Gastrocnemius medialis (tissue), 4 donors: ENCODE data around the gene SLC25A5. TPM values are rescaled to one million over a fixed set of nuclear protein-coding genes. Genes with fewer than 3 reads are reported as not detected.

ENCODE experiments used
- ATAC-seq, 2 donors: fragments of 150-250 bp; one replicate each; pipeline ENCODE4 v1.9.1; 2016
- DNase-seq, 2 donors: peaks; one replicate each; pipeline ENCODE4 v3.0.0-alpha.2; 2019
- H3K27ac ChIP-seq, 4 donors: fragments of 200-600 bp; sonication (generic); 1 replicate in 1 of 4; 2 replicates in 3 of 4; pipeline ENCODE4 v1.5.1; 2016 to 2018; ENCODE audit warnings: mild to moderate bottlenecking in 2 of 4, moderate library complexity in 1 of 4
- H3K27me3 ChIP-seq, 3 donors: fragments of 200-600 bp; sonication (generic) in 2 of 3; 1 replicate in 1 of 3; 2 replicates in 2 of 3; pipeline versions ENCODE4 v1.5.1 to v1.6.0; 2016 to 2019; ENCODE audit warnings: mild to moderate bottlenecking in 1 of 3, moderate library complexity in 1 of 3
- H3K36me3 ChIP-seq, 2 donors: fragments of 200-600 bp; sonication (generic) in 1 of 2; one replicate each; pipeline ENCODE4 v1.5.1; 2017 to 2018
- H3K4me1 ChIP-seq, 2 donors: fragments of 200-600 bp; sonication (generic) in 1 of 2; one replicate each; pipeline ENCODE4 v1.5.1; 2016 to 2017; ENCODE audit warnings: mild to moderate bottlenecking in 2 of 2
- H3K4me3 ChIP-seq, 4 donors: fragments of 200-600 bp; sonication (generic) in 3 of 4; 1 replicate in 1 of 4; 2 replicates in 3 of 4; pipeline ENCODE4 v1.5.1; 2016 to 2019; ENCODE audit warnings: mild to moderate bottlenecking in 2 of 4
- H3K9me3 ChIP-seq, 3 donors: fragments of 200-600 bp; sonication (generic) in 2 of 3; 1 replicate in 1 of 3; 2 replicates in 2 of 3; pipeline ENCODE4 v1.5.1; 2016 to 2019
- POLR2A ChIP-seq, 2 donors: fragments of 450-650 bp; IDR thresholded peaks; one replicate each; pipeline ENCODE4 v1.6.1; 2017; ENCODE audit warnings: antibody characterized with exemption in 2 of 2, mild to moderate bottlenecking in 2 of 2, moderate library complexity in 2 of 2
- in situ Hi-C, 4 donors: fragments of 200-750 bp; cut with MboI; loops; one replicate each; pipeline versions ENCODE4 v1.15.0 to v1.8.0; 2017; ENCODE audit warnings: low sequenced_read_pairs in 4 of 4
- intact Hi-C: fragments of 100-400 bp; cut with DNase I; formaldehyde crosslinking; loops from one replicate; pipeline ENCODE4 v1.15.1; 2023; ENCODE audit warnings: low total_unique reads
- total RNA-seq, 4 donors: library from RNA; depleted of rRNA; stranded (reverse); fragments of >200 nt; gene quantifications; one replicate each; pipeline versions ENCODE4 v1.1.0 to v1.2.3, GENCODE V29; 2016
- TF ChIP-seq, protein P1 (sequence below), 5 experiments: fragments of 450-650 bp in 3 of 5; fragments of 200-600 bp in 2 of 5; sonication (generic) in 2 of 5; IDR thresholded peaks in 4 of 5; conservative IDR thresholded peaks in 1 of 5; 1 replicate in 4 of 5; 2 replicates in 1 of 5; pipeline ENCODE4 v1.5.1; 2016 to 2019; ENCODE audit warnings: antibody characterized with exemption in 5 of 5, mild to moderate bottlenecking in 3 of 5, moderate library complexity in 3 of 5

The SLC25A5 gene
- total RNA-seq, 4 donors from 2014 or later, result 38.2 to 65.3 (median 52.2) TPM

DNA sequence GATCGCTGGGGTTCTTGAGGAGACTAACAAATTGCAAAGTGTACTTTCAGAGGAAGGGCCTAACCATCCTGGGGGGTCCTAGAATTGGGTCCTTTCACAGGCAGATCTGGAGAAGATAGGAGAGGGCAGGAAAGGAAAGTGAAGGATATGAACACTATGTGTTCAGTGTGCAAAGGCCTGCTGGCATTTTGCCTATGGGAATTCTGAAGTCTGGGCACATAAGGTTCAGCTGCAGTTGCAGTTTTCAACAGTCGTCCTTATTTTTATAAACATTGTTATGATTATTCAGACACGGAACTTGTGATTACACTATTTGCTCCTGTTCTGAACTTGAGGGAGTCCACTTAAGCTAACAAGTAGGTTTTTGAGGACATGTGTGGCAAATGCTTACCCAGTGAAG lies 1.3 kb upstream of the SLC25A5 start:
- peak overlapping the region in 1 of 4 donors; percentile 98 for H3K27ac ChIP-seq
- TF ChIP-seq POLR2A (IDR thresholded peaks at IDR 0.05), result no peak
- TF ChIP-seq, protein P1, sequence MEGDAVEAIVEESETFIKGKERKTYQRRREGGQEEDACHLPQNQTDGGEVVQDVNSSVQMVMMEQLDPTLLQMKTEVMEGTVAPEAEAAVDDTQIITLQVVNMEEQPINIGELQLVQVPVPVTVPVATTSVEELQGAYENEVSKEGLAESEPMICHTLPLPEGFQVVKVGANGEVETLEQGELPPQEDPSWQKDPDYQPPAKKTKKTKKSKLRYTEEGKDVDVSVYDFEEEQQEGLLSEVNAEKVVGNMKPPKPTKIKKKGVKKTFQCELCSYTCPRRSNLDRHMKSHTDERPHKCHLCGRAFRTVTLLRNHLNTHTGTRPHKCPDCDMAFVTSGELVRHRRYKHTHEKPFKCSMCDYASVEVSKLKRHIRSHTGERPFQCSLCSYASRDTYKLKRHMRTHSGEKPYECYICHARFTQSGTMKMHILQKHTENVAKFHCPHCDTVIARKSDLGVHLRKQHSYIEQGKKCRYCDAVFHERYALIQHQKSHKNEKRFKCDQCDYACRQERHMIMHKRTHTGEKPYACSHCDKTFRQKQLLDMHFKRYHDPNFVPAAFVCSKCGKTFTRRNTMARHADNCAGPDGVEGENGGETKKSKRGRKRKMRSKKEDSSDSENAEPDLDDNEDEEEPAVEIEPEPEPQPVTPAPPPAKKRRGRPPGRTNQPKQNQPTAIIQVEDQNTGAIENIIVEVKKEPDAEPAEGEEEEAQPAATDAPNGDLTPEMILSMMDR (IDR thresholded peaks at IDR 0.05 in 4 of 5, conservative IDR thresholded peaks at IDR 0.05 in 1 of 5), result no peak
- H3K36me3 ChIP-seq, result peaks cover 0 to 16% of the 10 kb centered on the region in 2 donors
- H3K4me3 ChIP-seq, result no peak overlapping the region
- intact Hi-C loops, result loop anchor here (5.0 to 10.0 kb wide), 4 partner anchors 230 to 475 kb away; partner anchors contain the start of genes NDUFA1, NKAP, PGRMC1 and RNF113A
- ATAC-seq (no peak), DNase-seq (no peak)
- H3K27me3 ChIP-seq, result no peaks in the 10 kb centered on the region
- H3K4me1 ChIP-seq, result peaks cover 0 to 6% of the 10 kb centered on the region in 2 donors
- in situ Hi-C loops, result no loop called here
- no peaks in the 10 kb centered on the region for H3K9me3 ChIP-seq

- TF ChIP-seq, protein P1 (IDR thresholded peaks at IDR 0.05 in 4 of 5, conservative IDR thresholded peaks at IDR 0.05 in 1 of 5), result no peak
- TF ChIP-seq POLR2A (IDR thresholded peaks at IDR 0.05), result no peak
- in situ Hi-C loops, result no loop called here
- no peak for ATAC-seq
- Histone ChIP-seq H3K9me3 (no peaks in the 10 kb centered on the region), H3K4me3 (peak overlapping the region in 1 of 4 donors; percentile 95), H3K36me3 (peaks cover 0 to 16% of the 10 kb centered on the region in 2 donors), H3K27ac (peak overlapping the region; percentile 95 to 99 (median 98)), H3K4me1 (peaks cover 0 to 6% of the 10 kb centered on the region in 2 donors), H3K27me3 (no peaks in the 10 kb centered on the region)
- intact Hi-C loops, result loop anchor here (5.0 to 10.0 kb wide), 4 partner anchors 230 to 475 kb away; partner anchors contain the start of genes NDUFA1, NKAP, PGRMC1 and RNF113A
- DNase-seq, result no peak
Observed at GRCh38 chrX:119467433-119467832, 811 bp upstream of the SLC25A5 start.

DNA sequence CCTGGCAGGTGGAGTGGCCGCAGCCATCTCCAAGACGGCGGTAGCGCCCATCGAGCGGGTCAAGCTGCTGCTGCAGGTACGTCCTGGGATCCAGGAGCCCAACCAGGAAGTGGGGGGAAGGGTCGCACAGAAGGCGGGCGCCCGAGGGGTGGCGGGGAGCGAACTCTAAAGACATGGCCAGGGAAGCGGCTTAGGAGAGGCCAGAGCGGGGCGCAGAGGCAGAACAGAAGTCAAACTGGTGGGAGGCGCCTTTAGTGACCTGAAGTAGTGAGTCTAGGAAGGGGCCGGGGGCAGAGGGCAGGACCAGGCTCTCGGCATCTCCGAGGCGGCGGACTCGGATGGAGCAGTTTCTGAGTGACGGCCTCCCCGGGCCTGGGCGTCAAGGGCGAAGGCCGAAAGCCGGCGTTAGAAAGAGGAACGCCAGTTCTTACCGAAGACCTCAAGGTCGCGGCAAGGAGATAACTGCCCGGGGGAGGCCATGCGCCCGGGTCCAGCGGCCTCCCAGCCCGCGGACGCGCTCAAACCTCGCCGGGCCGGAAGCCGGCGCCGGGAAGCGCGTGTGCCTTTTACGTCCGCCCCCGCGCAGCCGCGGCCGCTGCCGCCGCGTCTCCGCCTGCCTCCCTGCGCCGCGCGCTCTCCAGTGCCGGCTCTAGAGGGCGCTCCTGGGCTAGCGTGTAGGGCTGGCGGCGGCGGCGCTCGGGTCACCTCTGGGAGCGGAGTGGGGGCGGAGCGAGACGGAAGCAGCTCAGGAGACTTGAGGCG lies 488 bp downstream of the SLC25A5 start:
- H3K27ac ChIP-seq, result peak overlapping the region; percentile 95 to 99 (median 98)
- peak; percentile 74 to 86 for DNase-seq
- in situ Hi-C loops, result no loop called here
- H3K4me3 ChIP-seq, result peak overlapping the region; percentile 79 to 95 (median 89)
- no peaks in the 10 kb centered on the region for H3K9me3 ChIP-seq
- TF ChIP-seq POLR2A (IDR thresholded peaks at IDR 0.05), result peak; percentile 54 to 64
- TF ChIP-seq, protein P1 (IDR thresholded peaks at IDR 0.05 in 4 of 5, conservative IDR thresholded peaks at IDR 0.05 in 1 of 5), result peak; percentile 64 to 85 (median 77)
- intact Hi-C loops, result loop anchor here (1.0 to 10.0 kb wide), 7 partner anchors 44 to 474 kb away; partner anchors contain the start of genes NDUFA1, NKAP, PGRMC1 and RNF113A
- H3K27me3 ChIP-seq, result no peaks in the 10 kb centered on the region
- peaks cover 0 to 16% of the 10 kb centered on the region in 2 donors for H3K36me3 ChIP-seq
- peak; percentile 82 to 85 for ATAC-seq
- peaks cover 0 to 6% of the 10 kb centered on the region in 2 donors for H3K4me1 ChIP-seq

DNA sequence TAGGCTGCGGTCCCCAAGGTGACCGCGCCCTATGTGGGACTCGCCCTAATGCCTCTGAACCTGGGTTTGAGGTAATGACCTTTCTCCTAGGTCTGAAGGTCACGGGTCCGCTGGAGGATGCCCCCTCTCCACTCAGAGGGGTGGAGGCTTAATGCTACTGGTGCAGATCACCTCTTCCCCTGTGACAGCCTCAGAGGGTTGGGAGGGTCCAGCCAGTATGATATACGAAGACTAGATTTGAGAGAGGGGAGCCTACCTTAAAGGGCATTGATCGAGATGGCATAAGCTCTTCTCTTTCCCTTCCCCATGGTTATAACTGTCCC lies 1.0 kb downstream of the SLC25A5 start:
- H3K27me3 ChIP-seq, result no peaks in the 10 kb centered on the region
- peaks cover 0 to 16% of the 10 kb centered on the region in 2 donors for H3K36me3 ChIP-seq
- no peak for ATAC-seq
- no peak for DNase-seq
- in situ Hi-C loops, result no loop called here
- no peak for TF ChIP-seq POLR2A (IDR thresholded peaks at IDR 0.05)
- TF ChIP-seq, protein P1 (IDR thresholded peaks at IDR 0.05 in 4 of 5, conservative IDR thresholded peaks at IDR 0.05 in 1 of 5), result no peak
- H3K9me3 ChIP-seq, result no peaks in the 10 kb centered on the region
- peak overlapping the region; percentile 64 to 95 (median 81) for H3K4me3 ChIP-seq
- H3K4me1 ChIP-seq, result peaks cover 0 to 6% of the 10 kb centered on the region in 2 donors
- intact Hi-C loops, result loop anchor here (1.0 to 10.0 kb wide), 7 partner anchors 43 to 473 kb away; partner anchors contain the start of genes NDUFA1, NKAP, PGRMC1 and RNF113A
- H3K27ac ChIP-seq, result peak overlapping the region; percentile 95 to 99 (median 98)
